ENCODE data around the gene KCND3. TPM values are rescaled to one million over a fixed set of nuclear protein-coding genes. Genes with fewer than 3 reads are reported as not detected.

Gene KCND3
- total and polyA plus RNA-seq, 8 donors = 0.87 to 15.8 (median 4.5) TPM

DNA sequence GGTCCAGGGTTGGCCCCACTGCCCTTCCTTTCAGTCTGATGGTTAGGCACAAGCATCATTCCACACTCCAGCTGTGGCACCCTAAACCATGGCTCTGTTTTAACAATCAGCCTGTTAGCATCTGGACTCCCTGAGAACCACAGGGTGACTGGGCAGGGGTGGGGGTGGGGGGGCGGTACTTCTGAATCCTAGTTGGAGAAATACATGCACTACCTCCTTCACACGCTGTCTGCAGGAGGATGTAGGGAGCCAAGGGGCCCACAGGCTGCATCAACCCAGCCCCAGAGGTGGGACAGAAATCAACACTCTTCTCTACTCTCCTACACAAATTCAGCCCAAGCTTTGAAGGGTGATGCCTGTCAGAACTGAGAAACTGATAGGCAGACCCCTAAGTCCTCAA lies 209.9 kb downstream of the KCND3 start:
- 67 to 95% (median 82%) methylated on average over 1 to 2 of the region's 2 CpGs for WGBS, 5 donors

DNA sequence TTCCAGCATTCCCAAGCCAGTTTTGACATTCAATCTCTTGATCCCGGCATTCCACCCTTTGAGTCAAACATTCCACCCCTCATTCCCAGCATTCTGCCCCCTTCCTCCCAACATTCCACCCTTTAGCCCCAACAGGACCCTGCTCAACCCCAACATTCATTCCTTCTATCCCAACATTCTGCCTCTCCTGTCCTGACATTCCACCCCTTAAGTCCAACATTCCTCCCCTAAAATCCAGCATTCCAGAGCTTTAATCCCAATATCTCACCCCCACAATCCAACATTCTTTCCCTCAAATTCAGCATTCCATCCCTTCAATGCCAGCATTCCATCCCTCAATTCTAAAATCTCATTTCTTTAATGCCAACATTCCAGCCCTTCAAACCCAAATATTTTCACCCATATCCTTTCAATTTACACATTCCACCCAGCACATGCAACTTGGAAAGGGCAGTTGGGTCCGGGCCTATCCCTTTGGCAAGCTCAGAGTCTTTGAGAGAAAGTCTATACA lies 210.9 kb downstream of the KCND3 start:
- Histone ChIP-seq H3K27me3 (no peaks in the 10 kb centered on the region), H3K9me3 (no peaks in the 10 kb centered on the region), H3K4me3 (no peak overlapping the region), H3K27ac (no peak overlapping the region), H3K36me3 (peaks cover 0 to 39% (median 2%) of the 10 kb centered on the region in 4 donors), H3K4me1 (no peaks in the 10 kb centered on the region)
- WGBS, 5 donors = 58 to 80% (median 73%) methylated on average over 2 of the region's 2 CpGs
- TF ChIP-seq POLR2AphosphoS5 (IDR thresholded peaks at IDR 0.05) (no peak), POLR2A (IDR thresholded peaks at IDR 0.05) (no peak), EP300 (IDR thresholded peaks at IDR 0.05) (no peak)
- TF ChIP-seq, protein P1, sequence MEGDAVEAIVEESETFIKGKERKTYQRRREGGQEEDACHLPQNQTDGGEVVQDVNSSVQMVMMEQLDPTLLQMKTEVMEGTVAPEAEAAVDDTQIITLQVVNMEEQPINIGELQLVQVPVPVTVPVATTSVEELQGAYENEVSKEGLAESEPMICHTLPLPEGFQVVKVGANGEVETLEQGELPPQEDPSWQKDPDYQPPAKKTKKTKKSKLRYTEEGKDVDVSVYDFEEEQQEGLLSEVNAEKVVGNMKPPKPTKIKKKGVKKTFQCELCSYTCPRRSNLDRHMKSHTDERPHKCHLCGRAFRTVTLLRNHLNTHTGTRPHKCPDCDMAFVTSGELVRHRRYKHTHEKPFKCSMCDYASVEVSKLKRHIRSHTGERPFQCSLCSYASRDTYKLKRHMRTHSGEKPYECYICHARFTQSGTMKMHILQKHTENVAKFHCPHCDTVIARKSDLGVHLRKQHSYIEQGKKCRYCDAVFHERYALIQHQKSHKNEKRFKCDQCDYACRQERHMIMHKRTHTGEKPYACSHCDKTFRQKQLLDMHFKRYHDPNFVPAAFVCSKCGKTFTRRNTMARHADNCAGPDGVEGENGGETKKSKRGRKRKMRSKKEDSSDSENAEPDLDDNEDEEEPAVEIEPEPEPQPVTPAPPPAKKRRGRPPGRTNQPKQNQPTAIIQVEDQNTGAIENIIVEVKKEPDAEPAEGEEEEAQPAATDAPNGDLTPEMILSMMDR (IDR thresholded peaks at IDR 0.05) = no peak
- intact Hi-C loops (cut with DNase I; ENCODE audit: low total_unique reads) = no loop called here
- DNase-seq = no peak

More for the DNA sequence above, 209.9 kb downstream of the KCND3 start:
- intact Hi-C loops (cut with DNase I; ENCODE audit: low total_unique reads) = no loop called here
- TF ChIP-seq EP300 (IDR thresholded peaks at IDR 0.05) = no peak
- no peak for TF ChIP-seq POLR2A (IDR thresholded peaks at IDR 0.05)
- TF ChIP-seq, protein P1 (IDR thresholded peaks at IDR 0.05) = no peak
- no peak for TF ChIP-seq POLR2AphosphoS5 (IDR thresholded peaks at IDR 0.05)
- Histone ChIP-seq H3K36me3 (peaks cover 0 to 31% (median 2%) of the 10 kb centered on the region in 4 donors), H3K4me1 (no peaks in the 10 kb centered on the region), H3K4me3 (no peak overlapping the region), H3K9me3 (no peaks in the 10 kb centered on the region), H3K27ac (no peak overlapping the region), H3K27me3 (no peaks in the 10 kb centered on the region)
- no peak for DNase-seq

DNA sequence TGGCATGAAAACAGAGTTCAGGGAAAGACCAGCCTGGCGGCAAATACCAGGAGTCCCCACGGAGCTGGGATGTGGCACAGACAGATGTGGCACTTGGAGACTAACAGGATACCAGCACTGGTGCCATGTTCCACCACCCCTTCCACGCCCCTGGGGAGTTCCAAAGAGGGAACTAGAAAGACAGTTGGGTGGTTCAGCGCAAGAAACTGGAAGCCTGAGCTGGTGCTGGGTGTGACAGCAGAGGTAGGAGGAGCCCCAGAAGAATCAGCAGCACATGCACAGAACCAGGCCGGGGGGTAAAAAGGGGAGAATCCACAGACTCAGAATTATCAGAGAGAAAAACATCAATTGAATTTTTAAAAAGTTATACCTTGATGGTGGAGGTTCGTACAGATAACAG lies 211.4 kb downstream of the KCND3 start:
- DNase-seq = no peak
- 81 to 90% (median 86%) methylated on average over 6 of the region's 6 CpGs for WGBS, 5 donors
- Histone ChIP-seq H3K27ac (no peak overlapping the region), H3K27me3 (no peaks in the 10 kb centered on the region), H3K4me3 (no peak overlapping the region), H3K36me3 (peaks cover 0 to 39% (median 2%) of the 10 kb centered on the region in 4 donors), H3K4me1 (no peaks in the 10 kb centered on the region), H3K9me3 (no peaks in the 10 kb centered on the region)
- no peak for TF ChIP-seq POLR2AphosphoS5 (IDR thresholded peaks at IDR 0.05)
- intact Hi-C loops (cut with DNase I; ENCODE audit: low total_unique reads) = no loop called here

DNA sequence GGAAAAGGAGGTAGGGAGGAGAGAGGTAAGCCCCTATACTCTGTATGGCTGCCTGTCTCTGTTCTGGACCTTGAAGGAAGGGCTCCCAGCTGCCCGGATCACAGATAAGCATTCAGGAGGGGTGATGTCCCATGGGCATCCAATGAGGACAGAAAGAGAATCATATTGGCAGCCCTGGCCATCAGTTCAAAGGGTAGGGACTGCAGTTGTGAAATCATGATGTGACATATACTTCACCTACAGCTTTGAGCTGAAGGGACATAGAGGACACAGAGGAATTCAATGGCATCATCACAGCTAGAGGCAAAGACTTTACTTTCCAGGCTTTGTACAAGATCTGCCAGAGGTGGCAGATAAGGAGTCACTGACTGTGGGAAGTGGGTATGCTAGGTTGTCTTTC lies 212.2 kb downstream of the KCND3 start:
- Histone ChIP-seq H3K4me3 (no peak overlapping the region), H3K9me3 (no peaks in the 10 kb centered on the region), H3K27me3 (no peaks in the 10 kb centered on the region), H3K4me1 (no peaks in the 10 kb centered on the region), H3K36me3 (peaks cover 0 to 39% (median 2%) of the 10 kb centered on the region in 4 donors), H3K27ac (no peak overlapping the region)
- 71 to 83% (median 81%) methylated on average over 1 of the region's 1 CpG for WGBS, 5 donors
- TF ChIP-seq POLR2A (IDR thresholded peaks at IDR 0.05) (no peak), POLR2AphosphoS5 (IDR thresholded peaks at IDR 0.05) (no peak), EP300 (IDR thresholded peaks at IDR 0.05) (no peak)
- TF ChIP-seq, protein P1 (IDR thresholded peaks at IDR 0.05) = no peak
- intact Hi-C loops (cut with DNase I; ENCODE audit: low total_unique reads) = no loop called here
- no peak for DNase-seq

DNA sequence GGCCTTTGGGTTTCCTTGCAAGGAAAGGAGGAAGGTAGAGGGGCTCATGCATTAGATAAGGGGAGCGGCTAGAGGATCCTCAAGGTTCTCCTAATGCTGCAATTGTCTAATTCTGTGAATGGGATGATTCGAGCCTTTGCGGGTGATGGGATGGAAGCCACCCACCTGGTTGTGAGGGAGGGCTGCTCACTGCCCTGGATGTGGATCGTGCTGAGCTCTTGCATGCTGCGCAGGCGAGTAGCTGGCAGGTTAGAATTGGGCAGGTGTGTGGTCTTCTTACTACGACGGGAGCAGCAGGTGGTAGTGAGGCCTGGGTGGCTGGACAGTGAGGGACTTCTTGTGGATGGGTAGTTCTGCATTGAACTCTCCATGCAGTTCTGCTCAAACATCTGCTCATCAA lies 212.6 kb downstream of the KCND3 start:
- 83 to 96% (median 93%) methylated on average over 8 of the region's 8 CpGs for WGBS, 5 donors
- no peak overlapping the region for H3K27ac ChIP-seq
- intact Hi-C loops (cut with DNase I; ENCODE audit: low total_unique reads) = no loop called here

More for the DNA sequence above, 212.6 kb downstream of the KCND3 start:
- no peak overlapping the region for H3K4me3 ChIP-seq
- no peaks in the 10 kb centered on the region for H3K27me3 ChIP-seq
- H3K36me3 ChIP-seq = peaks cover 0 to 36% (median 2%) of the 10 kb centered on the region in 4 donors
- DNase-seq = no peak
- no peaks in the 10 kb centered on the region for H3K4me1 ChIP-seq
- TF ChIP-seq POLR2AphosphoS5 (IDR thresholded peaks at IDR 0.05) (no peak), POLR2A (IDR thresholded peaks at IDR 0.05) (no peak), EP300 (IDR thresholded peaks at IDR 0.05) (no peak)
- TF ChIP-seq, protein P1 (IDR thresholded peaks at IDR 0.05) = no peak
- no peaks in the 10 kb centered on the region for H3K9me3 ChIP-seq
